HEK293 (cell line): ENCODE measurements around the gene CCZ1.
"Not testable (repeated sequence)": the region's sequence is repeated elsewhere in the genome, so short reads cannot be mapped to it uniquely, and the experiment has no call there.

Experiments used
- CTCF ChIA-PET: fragments of 350-600 bp; formaldehyde crosslinking; extraction: SDS; loops from one replicate; lab custom pipeline; 2021; ENCODE audit warnings: antibody characterized with exemption; lab: Yijun Ruan, JAX
- POLR2A ChIA-PET: fragments of 300-600 bp; formaldehyde crosslinking; extraction: SDS; loops from one replicate; lab custom pipeline; 2020; ENCODE audit warnings: antibody characterized with exemption, inconsistent platforms; lab: Yijun Ruan, JAX
- H3K27ac ChIP-seq: fragments of 200-500 bp; sonication (Bioruptor generic); 2 replicates; pipeline ENCODE4 v1.5.1; 2014; ENCODE audit warnings: low read depth, low read length, control low read depth, inconsistent platforms; ENCODE audit errors: extremely low read depth
- H3K36me3 ChIP-seq, 2 experiments: fragments of 200-500 bp in 1 of 2; sonication (Bioruptor generic) in 1 of 2; 1 replicate in 1 of 2; 2 replicates in 1 of 2; pipeline ENCODE4 v1.5.1; 2014 to 2017; ENCODE audit warnings: inconsistent platforms in 2 of 2, low read length in 2 of 2; ENCODE audit not compliant: control insufficient read depth in 2 of 2, insufficient read depth in 1 of 2
- H3K4me1 ChIP-seq: fragments of 200-500 bp; sonication (Bioruptor generic); 2 replicates; pipeline ENCODE4 v1.5.1; 2014; ENCODE audit warnings: mild to moderate bottlenecking, low read length, inconsistent platforms; ENCODE audit not compliant: control insufficient read depth, insufficient read depth
- H3K4me3 ChIP-seq: 2 replicates; pipeline ENCODE4 v1.5.1; 2011; ENCODE audit warnings: low read depth, mild to moderate bottlenecking, control low read depth, low read length, moderate library complexity
- H3K9me3 ChIP-seq: fragments of 200-500 bp; sonication (Bioruptor generic); 2 replicates; pipeline ENCODE4 v1.5.1; 2014; ENCODE audit warnings: low read depth, low read length, inconsistent platforms; ENCODE audit not compliant: control insufficient read depth, insufficient read depth
- GLI4 ChIP-seq: fragments of 450-650 bp; formaldehyde crosslinking; IDR thresholded peaks from 2 replicates; pipeline ENCODE4 v1.5.1; 2016; ENCODE audit warnings: missing biosample characterization, missing genetic modification characterization
- KLF16 ChIP-seq: fragments of 450-650 bp; formaldehyde crosslinking; IDR thresholded peaks from 2 replicates; pipeline ENCODE4 v1.5.1; 2017; ENCODE audit warnings: missing biosample characterization, missing genetic modification characterization
- SP7 ChIP-seq: fragments of 450-650 bp; formaldehyde crosslinking; IDR thresholded peaks from 2 replicates; pipeline ENCODE4 v1.5.1; 2016; ENCODE audit warnings: missing biosample characterization, missing genetic modification characterization
- TCF7L2 ChIP-seq: IDR thresholded peaks from 2 replicates; pipeline ENCODE4 v1.6.1; 2011; ENCODE audit warnings: low read depth, mild to moderate bottlenecking, inconsistent platforms, low read length, moderate library complexity, borderline replicate concordance
- ZNF121 ChIP-seq: fragments of 450-650 bp; formaldehyde crosslinking; IDR thresholded peaks from 2 replicates; pipeline ENCODE4 v1.5.1; 2016; ENCODE audit warnings: missing biosample characterization, missing genetic modification characterization
- ZNF132 ChIP-seq: fragments of 450-650 bp; formaldehyde crosslinking; IDR thresholded peaks from 2 replicates; pipeline ENCODE4 v1.5.1; 2017; ENCODE audit warnings: missing biosample characterization, missing genetic modification characterization, borderline replicate concordance
- ZNF280D ChIP-seq: fragments of 450-650 bp; formaldehyde crosslinking; IDR thresholded peaks from 2 replicates; pipeline ENCODE4 v1.5.1; 2016; ENCODE audit warnings: missing biosample characterization, missing genetic modification characterization
- ZNF302 ChIP-seq: fragments of 450-650 bp; formaldehyde crosslinking; IDR thresholded peaks from 2 replicates; pipeline ENCODE4 v1.5.1; 2016; ENCODE audit warnings: missing biosample characterization, missing genetic modification characterization, low read depth
- ZNF354C ChIP-seq: fragments of 450-650 bp; formaldehyde crosslinking; IDR thresholded peaks from 2 replicates; pipeline ENCODE4 v1.5.1; 2016; ENCODE audit warnings: missing biosample characterization, missing genetic modification characterization, low read depth, borderline replicate concordance
- ZNF37A ChIP-seq: fragments of 450-650 bp; IDR thresholded peaks from 2 replicates; pipeline ENCODE4 v1.5.1; 2018; ENCODE audit warnings: missing biosample characterization, missing genetic modification characterization
- ZNF433 ChIP-seq: fragments of 450-650 bp; formaldehyde crosslinking; IDR thresholded peaks from 2 replicates; pipeline ENCODE4 v1.5.1; 2016; ENCODE audit warnings: missing biosample characterization, missing genetic modification characterization, low read depth
- ZNF529 ChIP-seq: fragments of 450-650 bp; formaldehyde crosslinking; IDR thresholded peaks from 2 replicates; pipeline ENCODE4 v1.5.1; 2017; ENCODE audit warnings: missing genetic modification characterization, missing biosample characterization; ENCODE audit not compliant: insufficient replicate concordance
- ZNF544 ChIP-seq: fragments of 450-650 bp; formaldehyde crosslinking; IDR thresholded peaks from 2 replicates; pipeline ENCODE4 v1.5.0; 2017; ENCODE audit warnings: missing biosample characterization, missing genetic modification characterization
- ZNF571 ChIP-seq: fragments of 450-650 bp; formaldehyde crosslinking; IDR thresholded peaks from 2 replicates; pipeline ENCODE4 v1.5.0; 2017; ENCODE audit warnings: missing biosample characterization, missing genetic modification characterization
- ZNF580 ChIP-seq: fragments of 450-650 bp; formaldehyde crosslinking; IDR thresholded peaks from 2 replicates; pipeline ENCODE4 v1.5.1; 2016; ENCODE audit warnings: missing biosample characterization, missing genetic modification characterization
- ZNF596 ChIP-seq: fragments of 450-650 bp; IDR thresholded peaks from 2 replicates; pipeline ENCODE4 v1.5.0; 2018; ENCODE audit warnings: missing biosample characterization, mild to moderate bottlenecking, missing genetic modification characterization, moderate library complexity
- ZNF600 ChIP-seq: fragments of 450-650 bp; formaldehyde crosslinking; IDR thresholded peaks from 2 replicates; pipeline ENCODE4 v1.5.1; 2016; ENCODE audit warnings: missing biosample characterization, missing genetic modification characterization
- ZNF623 ChIP-seq: fragments of 450-650 bp; formaldehyde crosslinking; IDR thresholded peaks from 2 replicates; pipeline ENCODE4 v1.5.1; 2016; ENCODE audit warnings: missing biosample characterization, missing genetic modification characterization
- ZNF768 ChIP-seq: fragments of 450-650 bp; formaldehyde crosslinking; IDR thresholded peaks from 2 replicates; pipeline ENCODE4 v1.5.1; 2018; ENCODE audit warnings: missing biosample characterization, mild to moderate bottlenecking, missing genetic modification characterization
- ZSCAN5A ChIP-seq: fragments of 450-650 bp; formaldehyde crosslinking; IDR thresholded peaks from 2 replicates; pipeline ENCODE4 v1.5.1; 2016; ENCODE audit warnings: missing biosample characterization, missing genetic modification characterization
- TF ChIP-seq, protein P1 (sequence below): fragments of 450-650 bp; formaldehyde crosslinking; IDR thresholded peaks from 2 replicates; pipeline ENCODE4 v1.5.1; 2017; ENCODE audit warnings: missing biosample characterization, missing genetic modification characterization
- TF ChIP-seq, protein P2 (sequence below): fragments of 450-650 bp; formaldehyde crosslinking; IDR thresholded peaks from 2 replicates; pipeline ENCODE4 v1.5.1; 2016; ENCODE audit warnings: missing biosample characterization, missing genetic modification characterization

The CCZ1 gene

DNA sequence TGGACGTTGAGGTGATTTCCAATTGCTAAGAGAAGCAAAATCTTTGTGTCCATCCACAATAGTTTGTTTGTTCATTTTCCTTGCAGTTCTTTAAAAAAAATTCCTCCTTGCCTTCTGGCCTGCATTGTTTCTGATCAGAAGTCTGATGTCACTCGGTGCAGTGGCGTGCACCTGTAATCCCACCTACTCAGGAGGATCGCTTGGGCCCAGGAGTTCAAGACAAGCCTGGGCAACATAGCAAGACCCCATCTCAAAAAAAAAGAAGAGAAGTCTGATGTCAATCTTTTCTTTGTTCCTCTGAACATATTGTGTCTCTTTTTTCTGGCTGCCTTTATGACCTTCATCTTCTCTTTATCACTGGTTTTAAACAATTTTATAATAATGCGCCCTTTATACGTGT, 31.5 kb upstream of the CCZ1 start:
- H3K9me3 ChIP-seq: no peaks in the 10 kb centered on the region
- ChIA-PET CTCF (interaction anchor here (0.6 kb wide), 1 partner anchor 658 kb away, joined by 3 read pairs; no protein-coding TSS in a partner anchor), POLR2A (no interaction called here)
- H3K4me3 ChIP-seq: no peak overlapping the region
- TF ChIP-seq TCF7L2 (no peak), ZNF580 (tag by site-specific recombination) (no peak), SP7 (tag by site-specific recombination) (no peak), ZNF37A (tag by site-specific recombination) (no peak)
- H3K27ac ChIP-seq: no peak overlapping the region
- H3K4me1 ChIP-seq: no peaks in the 10 kb centered on the region
- H3K36me3 ChIP-seq: no peaks in the 10 kb centered on the region

GRCh38 chr7:5868928-5869341, 29.6 kb upstream of the CCZ1 start:
- H3K9me3 ChIP-seq, H3K4me3 ChIP-seq, H3K36me3 ChIP-seq, H3K27ac ChIP-seq, H3K4me1 ChIP-seq, POLR2A ChIA-PET: not testable (repeated sequence)
- CTCF ChIA-PET: interaction anchor here (1.2 to 1.4 kb wide), 2 partner anchors 13 to 15 kb away, joined by 3 to 6 read pairs; no protein-coding TSS in a partner anchor

GRCh38 chr7:5869691-5870090, 28.8 kb upstream of the CCZ1 start:
- Histone ChIP-seq H3K27ac (no peak overlapping the region), H3K36me3 (no peaks in the 10 kb centered on the region), H3K4me1 (no peaks in the 10 kb centered on the region), H3K4me3 (no peak overlapping the region), H3K9me3 (no peaks in the 10 kb centered on the region)
- TF ChIP-seq, protein P1, sequence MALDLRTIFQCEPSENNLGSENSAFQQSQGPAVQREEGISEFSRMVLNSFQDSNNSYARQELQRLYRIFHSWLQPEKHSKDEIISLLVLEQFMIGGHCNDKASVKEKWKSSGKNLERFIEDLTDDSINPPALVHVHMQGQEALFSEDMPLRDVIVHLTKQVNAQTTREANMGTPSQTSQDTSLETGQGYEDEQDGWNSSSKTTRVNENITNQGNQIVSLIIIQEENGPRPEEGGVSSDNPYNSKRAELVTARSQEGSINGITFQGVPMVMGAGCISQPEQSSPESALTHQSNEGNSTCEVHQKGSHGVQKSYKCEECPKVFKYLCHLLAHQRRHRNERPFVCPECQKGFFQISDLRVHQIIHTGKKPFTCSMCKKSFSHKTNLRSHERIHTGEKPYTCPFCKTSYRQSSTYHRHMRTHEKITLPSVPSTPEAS (tag by site-specific recombination): no peak
- TF ChIP-seq ZNF433 (tag by site-specific recombination) (no peak), GLI4 (no peak), ZNF544 (tag by site-specific recombination) (no peak), ZNF600 (tag by site-specific recombination) (no peak), ZNF354C (tag by site-specific recombination) (no peak), ZSCAN5A (tag by site-specific recombination) (no peak), ZNF302 (no peak), ZNF121 (tag by site-specific recombination) (no peak), KLF16 (tag by site-specific recombination) (no peak)
- ChIA-PET CTCF (interaction anchor here (0.6 to 1.2 kb wide), 3 partner anchors 14 to 404 kb away, joined by 3 to 6 read pairs (median 3); no protein-coding TSS in a partner anchor), POLR2A (no interaction called here)

DNA sequence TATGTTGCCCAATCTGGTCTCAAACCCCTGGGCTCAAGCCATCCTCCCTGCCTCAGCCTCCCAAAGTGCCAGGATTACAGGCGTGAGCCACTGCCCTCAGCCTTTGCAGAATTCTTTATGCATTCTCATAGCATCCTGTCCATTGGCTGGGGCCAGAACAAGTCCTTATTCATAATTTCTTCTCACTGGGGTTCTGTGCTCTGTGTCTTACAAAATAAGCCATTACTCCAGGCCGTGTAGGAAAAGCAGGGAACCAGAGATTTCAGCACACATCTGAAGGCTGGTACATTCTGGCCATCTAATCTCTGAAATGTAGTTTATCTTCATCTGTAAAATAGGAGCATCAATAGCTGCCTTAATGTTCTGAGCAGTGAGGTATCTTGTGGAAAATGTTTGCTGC, 28.2 kb upstream of the CCZ1 start:
- POLR2A ChIA-PET: no interaction called here
- TF ChIP-seq ZNF596 (tag by site-specific recombination): no peak
- TF ChIP-seq, protein P2, sequence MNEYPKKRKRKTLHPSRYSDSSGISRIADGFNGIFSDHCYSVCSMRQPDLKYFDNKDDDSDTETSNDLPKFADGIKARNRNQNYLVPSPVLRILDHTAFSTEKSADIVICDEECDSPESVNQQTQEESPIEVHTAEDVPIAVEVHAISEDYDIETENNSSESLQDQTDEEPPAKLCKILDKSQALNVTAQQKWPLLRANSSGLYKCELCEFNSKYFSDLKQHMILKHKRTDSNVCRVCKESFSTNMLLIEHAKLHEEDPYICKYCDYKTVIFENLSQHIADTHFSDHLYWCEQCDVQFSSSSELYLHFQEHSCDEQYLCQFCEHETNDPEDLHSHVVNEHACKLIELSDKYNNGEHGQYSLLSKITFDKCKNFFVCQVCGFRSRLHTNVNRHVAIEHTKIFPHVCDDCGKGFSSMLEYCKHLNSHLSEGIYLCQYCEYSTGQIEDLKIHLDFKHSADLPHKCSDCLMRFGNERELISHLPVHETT: no peak
- no peak for TF ChIP-seq ZNF571 (tag by site-specific recombination)
- no peak for TF ChIP-seq ZNF768 (tag by site-specific recombination)
- TF ChIP-seq ZNF433 (tag by site-specific recombination): no peak
- no peak for TF ChIP-seq ZNF623 (tag by site-specific recombination)
- TF ChIP-seq ZNF280D: no peak
- no peak for TF ChIP-seq TCF7L2
- TF ChIP-seq ZNF132: no peak
- TF ChIP-seq ZNF529: no peak

More for the DNA sequence above, 28.2 kb upstream of the CCZ1 start:
- Histone ChIP-seq H3K27ac (no peak overlapping the region), H3K4me3 (no peak overlapping the region), H3K4me1 (no peaks in the 10 kb centered on the region), H3K36me3 (no peaks in the 10 kb centered on the region), H3K9me3 (no peaks in the 10 kb centered on the region)
- CTCF ChIA-PET: interaction anchor here (0.6 to 0.7 kb wide), 2 partner anchors 56 to 1091 kb away, joined by 3 read pairs; no protein-coding TSS in a partner anchor
